Heart right ventricle (tissue), 16 donors: Measurements from ENCODE around the gene CD22. TPM values are rescaled to one million over a fixed set of nuclear protein-coding genes. Genes with fewer than 3 reads are reported as not detected.

Experiments
- ATAC-seq, 8 donors: fragments of 200-7000 bp; cut with Tn5 transposase; one replicate each; pipeline ENCODE4 v1.9.1; 2020; ENCODE audit warnings: mild to moderate bottlenecking in 8 of 8, moderate library complexity in 8 of 8, moderate number of reproducible peaks in 1 of 8
- DNase-seq, 2 donors: peaks; one replicate each; pipeline ENCODE4 v3.0.0-alpha.2; 2020
- H3K27ac ChIP-seq, 10 donors: fragments of 200-600 bp; sonication (generic) in 2 of 10; one replicate each; pipeline versions ENCODE4 v1.5.0 to v1.8.0; 2020 to 2022; ENCODE audit warnings: mild to moderate bottlenecking in 3 of 10
- H3K27me3 ChIP-seq, 7 donors: fragments of 200-600 bp; one replicate each; pipeline ENCODE4 v1.8.0; 2021 to 2022; ENCODE audit warnings: mild to moderate bottlenecking in 2 of 7
- H3K36me3 ChIP-seq, 9 donors: fragments of 200-600 bp; sonication (generic) in 1 of 9; one replicate each; pipeline versions ENCODE4 v1.5.0 to v1.8.0; 2020 to 2022; ENCODE audit warnings: mild to moderate bottlenecking in 2 of 9
- H3K4me1 ChIP-seq, 9 donors: fragments of 200-600 bp; sonication (generic) in 1 of 9; one replicate each; pipeline versions ENCODE4 v1.5.0 to v1.8.0; 2020 to 2022; ENCODE audit warnings: mild to moderate bottlenecking in 4 of 9
- H3K4me3 ChIP-seq, 10 donors: fragments of 200-600 bp; sonication (generic) in 2 of 10; one replicate each; pipeline versions ENCODE4 v1.5.0 to v1.8.0; 2020 to 2022; ENCODE audit warnings: mild to moderate bottlenecking in 7 of 10, moderate library complexity in 2 of 10
- H3K9me3 ChIP-seq, 11 donors: fragments of 200-600 bp in 10 of 11; sonication (generic) in 2 of 11; one replicate each; pipeline versions ENCODE4 v1.5.0 to v1.8.0; 2013 to 2022; ENCODE audit warnings: mild to moderate bottlenecking in 2 of 11, control low read depth in 1 of 11, moderate library complexity in 1 of 11
- WGBS, 2 donors: extraction: QIAGEN DNeasy Blood & Tissue Kit; methylation state at CpG; one replicate each; pipeline ENCODE4 v1.1.7; 2013; ENCODE audit warnings: inconsistent platforms in 1 of 2; 5-methylcytosine and 5-hydroxymethylcytosine counted together
- intact Hi-C, 10 donors: fragments of 100-400 bp; cut with DNase I; formaldehyde crosslinking; loops; one replicate each; pipeline versions ENCODE4 v1.11.1 to v1.14.2; 2022
- polyA plus RNA-seq, 2 donors: library from polyadenylated mRNA; stranded (reverse); fragments of 200-250 nt; gene quantifications; one replicate each; pipeline ENCODE4 v1.2.3, GENCODE V29; 2013
- total RNA-seq, 10 donors: library from RNA; stranded (reverse); fragmentation: NEBNext Ultra II Directional in 3 of 10; extraction: Animal tissue kit (Norgen Biotek cat#: 25700) in 3 of 10; gene quantifications; one replicate each; pipeline versions ENCODE4 v1.2.1 to v1.2.4, GENCODE V29; 2021 to 2023
- TF ChIP-seq, protein P1 (sequence below), 9 donors: fragments of 200-600 bp; sonication (generic) in 2 of 9; IDR thresholded peaks; one replicate each; pipeline versions ENCODE4 v1.5.0 to v1.8.0; 2021 to 2022; ENCODE audit warnings: antibody characterized with exemption in 9 of 9, mild to moderate bottlenecking in 5 of 9, moderate library complexity in 1 of 9
- donor health status: Arrhythmogenic right ventricular cardiomyopathy.
- donor health status: ischemic (EF 13 %, LVEDD 7.1; RV severe dilation, severe dysfunction).
- donor health status: healthy with polysubstance abuse.
- donor health status: DM: no; HTN: yes; CAD: no.
- donor health status: DM: no; HTN: no; CAD: no.
- donor health status: ischemic (EF 25% LVEDD 6.9; RV normal size, moderate dysfunction).
- donor health status: ischemic (EF 25% LVEDD 5.7; RV mildly dilated, moderate dysfunction).
- donor health status: healthy.
- donor health status: DM: yes; HTN: yes; CAD: no.
- donor health status: Ischemic cardiomyopathy.
- donor health status: ischemic (EF 35%, LVEDD 5.7; RV mildly dilated, moderate dysfunction).
- donor health status: nonischemic (EF 11% LVEDD 7.7; RV severe dilation, severe dysfunction).
- donor health status: DM: yes; HTN: yes; CAD: no.
- donor health status: PGD.
- donor health status: ischemic (EF 29% LVEDD 5.4; RV normal size, mild dysfunction).
- donor health status: nonischemic (EF 23%, LVEDD 6.1; RV moderate dilation, normal function).

CD22 gene
- total and polyA plus RNA-seq, 12 donors, result 0.07 to 1.6 (median 0.38) TPM; not detected in 2

DNA sequence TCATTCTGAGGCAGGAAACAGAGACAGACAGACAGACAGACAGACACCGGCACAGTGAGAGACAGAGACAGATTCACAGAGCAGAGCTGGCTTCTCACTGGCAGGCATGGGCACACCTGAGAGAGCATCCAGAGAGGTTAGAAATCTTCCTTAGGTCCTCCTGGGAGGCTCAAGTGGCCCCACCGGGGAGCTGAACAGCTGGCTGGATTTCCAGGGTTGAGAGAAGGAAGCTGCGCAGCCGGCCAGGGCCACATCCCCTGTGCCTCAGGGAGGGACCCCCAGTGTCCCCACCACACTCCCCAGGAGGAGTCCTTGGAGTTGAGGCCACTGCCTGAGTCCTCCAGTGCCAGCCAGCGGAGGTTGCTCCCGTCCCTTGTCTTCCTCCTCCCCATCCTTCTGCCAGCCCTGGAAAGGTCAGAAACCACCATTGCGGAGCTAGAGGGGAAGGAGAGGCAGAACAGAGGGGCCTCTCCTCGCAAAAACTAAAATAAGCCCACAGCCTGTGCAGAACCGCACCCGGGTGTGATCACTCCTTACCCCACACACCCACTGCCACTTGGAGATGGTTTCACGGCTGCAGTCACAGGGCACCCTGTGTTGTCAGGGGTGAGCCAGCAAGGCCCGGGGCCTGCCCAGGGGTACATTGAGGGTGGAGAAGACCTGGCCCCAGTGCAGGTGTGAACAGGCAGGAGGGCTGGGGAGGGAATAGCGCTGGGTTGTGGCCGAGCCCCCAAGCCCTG lies 33.4 kb downstream of the CD22 start:
- intact Hi-C loops, result no loop called here
- Histone ChIP-seq H3K4me3 (no peak overlapping the region), H3K27ac (no peak overlapping the region), H3K9me3 (no peaks in the 10 kb centered on the region), H3K36me3 (no peaks in the 10 kb centered on the region), H3K27me3 (peaks cover 0 to 12% (median 0%) of the 10 kb centered on the region in 7 donors), H3K4me1 (peaks cover 0 to 10% (median 6%) of the 10 kb centered on the region in 9 donors)
- ATAC-seq (no peak), DNase-seq (no peak)
- WGBS, 2 donors, result 77 to 83% methylated on average over 13 to 14 of the region's 14 CpGs
- TF ChIP-seq, protein P1, sequence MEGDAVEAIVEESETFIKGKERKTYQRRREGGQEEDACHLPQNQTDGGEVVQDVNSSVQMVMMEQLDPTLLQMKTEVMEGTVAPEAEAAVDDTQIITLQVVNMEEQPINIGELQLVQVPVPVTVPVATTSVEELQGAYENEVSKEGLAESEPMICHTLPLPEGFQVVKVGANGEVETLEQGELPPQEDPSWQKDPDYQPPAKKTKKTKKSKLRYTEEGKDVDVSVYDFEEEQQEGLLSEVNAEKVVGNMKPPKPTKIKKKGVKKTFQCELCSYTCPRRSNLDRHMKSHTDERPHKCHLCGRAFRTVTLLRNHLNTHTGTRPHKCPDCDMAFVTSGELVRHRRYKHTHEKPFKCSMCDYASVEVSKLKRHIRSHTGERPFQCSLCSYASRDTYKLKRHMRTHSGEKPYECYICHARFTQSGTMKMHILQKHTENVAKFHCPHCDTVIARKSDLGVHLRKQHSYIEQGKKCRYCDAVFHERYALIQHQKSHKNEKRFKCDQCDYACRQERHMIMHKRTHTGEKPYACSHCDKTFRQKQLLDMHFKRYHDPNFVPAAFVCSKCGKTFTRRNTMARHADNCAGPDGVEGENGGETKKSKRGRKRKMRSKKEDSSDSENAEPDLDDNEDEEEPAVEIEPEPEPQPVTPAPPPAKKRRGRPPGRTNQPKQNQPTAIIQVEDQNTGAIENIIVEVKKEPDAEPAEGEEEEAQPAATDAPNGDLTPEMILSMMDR (IDR thresholded peaks at IDR 0.05), result no peak

DNA sequence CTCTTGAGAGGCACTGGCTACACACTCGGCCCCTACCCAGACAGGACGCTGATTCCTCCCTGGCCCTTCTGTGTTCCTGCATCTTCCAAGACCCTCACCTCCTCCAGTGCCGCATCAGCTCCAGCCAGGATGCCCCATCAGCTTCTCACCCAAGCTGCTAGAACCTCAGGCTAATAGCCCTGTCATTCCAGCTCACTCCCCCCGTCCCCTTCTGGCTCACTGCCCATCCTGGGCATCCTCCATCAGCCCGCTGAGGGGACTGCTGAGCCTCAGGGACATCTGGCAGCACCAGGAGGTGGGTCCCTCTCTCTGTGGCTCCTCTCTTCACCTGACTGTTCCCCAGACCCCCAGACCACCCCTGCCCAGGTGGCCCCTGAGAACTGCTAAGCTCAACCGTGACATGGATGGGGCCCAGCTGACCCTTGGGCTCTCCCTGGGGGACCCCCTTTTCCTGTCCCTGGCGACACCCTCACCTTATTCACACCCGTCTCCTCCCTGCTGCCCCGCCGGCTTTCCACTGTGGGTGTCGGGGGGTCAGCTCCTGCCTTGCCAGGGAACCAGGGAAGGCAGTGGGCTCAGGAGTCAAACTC lies 34.1 kb downstream of the CD22 start:
- Histone ChIP-seq H3K4me3 (no peak overlapping the region), H3K9me3 (no peaks in the 10 kb centered on the region), H3K4me1 (peaks cover 0 to 3% (median 2%) of the 10 kb centered on the region in 9 donors), H3K27me3 (peaks cover 0 to 16% (median 0%) of the 10 kb centered on the region in 7 donors), H3K27ac (no peak overlapping the region), H3K36me3 (no peaks in the 10 kb centered on the region)
- TF ChIP-seq, protein P1 (IDR thresholded peaks at IDR 0.05), result no peak
- ATAC-seq (no peak), DNase-seq (no peak)
- intact Hi-C loops, result no loop called here
- 85 to 86% methylated on average over 11 of the region's 11 CpGs for WGBS, 2 donors

DNA sequence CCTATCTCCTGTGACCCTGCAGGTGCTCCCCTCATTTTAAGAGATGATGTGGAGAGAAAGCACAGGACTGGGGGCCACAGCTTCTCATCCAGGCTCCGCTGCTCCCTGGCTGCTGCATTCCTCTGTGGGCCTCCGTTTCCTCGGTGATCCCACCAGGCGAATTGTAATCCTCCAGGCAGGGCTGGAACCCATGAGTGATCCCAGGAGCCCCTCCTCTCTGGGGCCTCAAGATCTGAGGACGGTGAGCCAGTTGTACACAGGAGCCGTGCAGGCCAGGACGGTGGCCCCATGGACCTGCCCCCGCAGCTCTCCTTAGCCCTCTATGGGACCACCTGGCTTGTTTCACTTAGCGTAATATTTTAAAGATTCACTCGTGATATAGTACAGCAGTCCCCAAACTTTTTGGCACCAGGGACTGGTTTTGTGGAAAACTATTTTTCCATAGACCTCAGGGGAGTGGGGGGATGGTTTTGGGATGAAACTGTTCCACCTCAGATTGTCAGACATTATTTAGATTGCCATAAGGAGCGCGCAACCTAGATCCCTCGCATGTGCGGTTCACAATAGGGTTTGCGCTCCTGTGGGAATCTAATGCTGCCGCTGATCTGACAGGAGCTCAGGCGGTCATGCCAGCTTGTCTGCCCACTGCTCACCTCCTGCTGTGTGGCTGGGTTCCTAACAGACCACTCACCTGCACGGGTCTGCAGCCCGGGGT lies 34.9 kb downstream of the CD22 start:
- H3K27me3 ChIP-seq, result peaks cover 0 to 22% (median 0%) of the 10 kb centered on the region in 7 donors
- no peak for ATAC-seq
- H3K4me1 ChIP-seq, result no peaks in the 10 kb centered on the region
- TF ChIP-seq, protein P1 (IDR thresholded peaks at IDR 0.05), result no peak
- peaks cover 0 to 1% (median 0%) of the 10 kb centered on the region in 11 donors for H3K9me3 ChIP-seq
- intact Hi-C loops, result no loop called here
- DNase-seq, result no peak
- 87 to 89% methylated on average over 19 of the region's 19 CpGs for WGBS, 2 donors
- H3K4me3 ChIP-seq, result no peak overlapping the region
- no peaks in the 10 kb centered on the region for H3K36me3 ChIP-seq
- H3K27ac ChIP-seq, result no peak overlapping the region

DNA sequence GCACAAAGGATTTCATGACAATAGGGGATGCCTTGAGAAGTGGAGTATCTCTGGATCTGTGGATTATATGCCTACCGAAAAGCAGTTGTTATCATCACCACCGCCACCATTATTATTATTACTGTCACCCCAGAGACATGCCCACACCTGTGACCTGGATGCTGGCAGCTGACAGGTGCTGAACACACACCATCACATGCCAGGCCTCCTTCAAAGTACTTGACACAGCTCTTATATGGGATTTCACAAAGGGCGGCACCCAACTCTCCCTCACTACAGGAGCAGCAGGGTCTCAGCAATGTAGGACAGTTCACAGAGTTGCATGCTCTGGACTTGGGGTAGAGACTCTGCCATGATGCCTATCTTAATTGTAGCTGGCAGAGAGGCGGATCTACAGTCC lies 36.3 kb downstream of the CD22 start:
- Histone ChIP-seq H3K36me3 (no peaks in the 10 kb centered on the region), H3K4me1 (no peaks in the 10 kb centered on the region), H3K4me3 (no peak overlapping the region), H3K27ac (no peak overlapping the region), H3K9me3 (peaks cover 0 to 13% (median 0%) of the 10 kb centered on the region in 11 donors), H3K27me3 (peaks cover 0 to 23% (median 0%) of the 10 kb centered on the region in 7 donors)
- intact Hi-C loops, result no loop called here
- ATAC-seq (no peak), DNase-seq (no peak)
- whole genome bisulfite sequencing, 2 donors, result 95% methylated on average over 4 of the region's 4 CpGs
- TF ChIP-seq, protein P1 (IDR thresholded peaks at IDR 0.05), result no peak
